ENCODE results near the gene KLF3. TPM values are rescaled to one million over a fixed set of nuclear protein-coding genes. Genes with fewer than 3 reads are reported as not detected.

KLF3 gene
- total and polyA plus RNA-seq, 9 of the 15 experiments (the other 6 are each of a cell fraction or from before 2014, with no cell fraction given), result 9.9 to 47.2 (median 18.1) TPM

- TF ChIP-seq POLR2B (IDR thresholded peaks at IDR 0.05; ENCODE audit: low read depth, partially characterized antibody), result peak; percentile 61
- no peak; the same call in 1 of the 2 replicates for TF ChIP-seq ZKSCAN8 (CRISPR knock-in tag; IDR thresholded peaks at IDR 0.05)
- TF ChIP-seq ZNF699 (CRISPR knock-in tag; IDR thresholded peaks at IDR 0.05; ENCODE audit: insufficient replicate concordance), result no peak
- no peak for TF ChIP-seq GTF2F1 (IDR thresholded peaks at IDR 0.05; ENCODE audit: low read depth, low read length)
- TF ChIP-seq KDM1A (IDR thresholded peaks at IDR 0.05), result peak in 1 of 2 experiments; percentile 65; a peak in 2 of 4 replicates
- TF ChIP-seq HDAC6 (IDR thresholded peaks at IDR 0.05; ENCODE audit: low read depth, low read length), result no peak
- TF ChIP-seq GABPB2 (CRISPR knock-in tag; conservative IDR thresholded peaks at IDR 0.05), result no peak
- peak; percentile 95 for TF ChIP-seq ARID1B (IDR thresholded peaks at IDR 0.05)
- TF ChIP-seq CC2D1A (IDR thresholded peaks at IDR 0.05), result peak; percentile 42; the same call in 1 of the 2 replicates
- TF ChIP-seq CBFA2T2 (conservative IDR thresholded peaks at IDR 0.05), result peak; percentile 86
- no peak for TF ChIP-seq BMI1 (IDR thresholded peaks at IDR 0.05; ENCODE audit: low read length)
- TF ChIP-seq ZNF778 (CRISPR knock-in tag; IDR thresholded peaks at IDR 0.05), result no peak
- peak; percentile 84 for TF ChIP-seq TAL1 (IDR thresholded peaks at IDR 0.05)
- TF ChIP-seq NBN (IDR thresholded peaks at IDR 0.05; ENCODE audit: low read depth), result peak; percentile 96
- TF ChIP-seq TGIF2 (CRISPR knock-in tag; IDR thresholded peaks at IDR 0.05), result no peak
- no peak for TF ChIP-seq MIER1 (IDR thresholded peaks at IDR 0.05; ENCODE audit: low read depth)
- TF ChIP-seq, protein P1, sequence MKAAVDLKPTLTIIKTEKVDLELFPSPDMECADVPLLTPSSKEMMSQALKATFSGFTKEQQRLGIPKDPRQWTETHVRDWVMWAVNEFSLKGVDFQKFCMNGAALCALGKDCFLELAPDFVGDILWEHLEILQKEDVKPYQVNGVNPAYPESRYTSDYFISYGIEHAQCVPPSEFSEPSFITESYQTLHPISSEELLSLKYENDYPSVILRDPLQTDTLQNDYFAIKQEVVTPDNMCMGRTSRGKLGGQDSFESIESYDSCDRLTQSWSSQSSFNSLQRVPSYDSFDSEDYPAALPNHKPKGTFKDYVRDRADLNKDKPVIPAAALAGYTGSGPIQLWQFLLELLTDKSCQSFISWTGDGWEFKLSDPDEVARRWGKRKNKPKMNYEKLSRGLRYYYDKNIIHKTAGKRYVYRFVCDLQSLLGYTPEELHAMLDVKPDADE (conservative IDR thresholded peaks at IDR 0.05; ENCODE audit: control insufficient read depth, low read depth, low read length), result no peak
- TF ChIP-seq, protein P2, sequence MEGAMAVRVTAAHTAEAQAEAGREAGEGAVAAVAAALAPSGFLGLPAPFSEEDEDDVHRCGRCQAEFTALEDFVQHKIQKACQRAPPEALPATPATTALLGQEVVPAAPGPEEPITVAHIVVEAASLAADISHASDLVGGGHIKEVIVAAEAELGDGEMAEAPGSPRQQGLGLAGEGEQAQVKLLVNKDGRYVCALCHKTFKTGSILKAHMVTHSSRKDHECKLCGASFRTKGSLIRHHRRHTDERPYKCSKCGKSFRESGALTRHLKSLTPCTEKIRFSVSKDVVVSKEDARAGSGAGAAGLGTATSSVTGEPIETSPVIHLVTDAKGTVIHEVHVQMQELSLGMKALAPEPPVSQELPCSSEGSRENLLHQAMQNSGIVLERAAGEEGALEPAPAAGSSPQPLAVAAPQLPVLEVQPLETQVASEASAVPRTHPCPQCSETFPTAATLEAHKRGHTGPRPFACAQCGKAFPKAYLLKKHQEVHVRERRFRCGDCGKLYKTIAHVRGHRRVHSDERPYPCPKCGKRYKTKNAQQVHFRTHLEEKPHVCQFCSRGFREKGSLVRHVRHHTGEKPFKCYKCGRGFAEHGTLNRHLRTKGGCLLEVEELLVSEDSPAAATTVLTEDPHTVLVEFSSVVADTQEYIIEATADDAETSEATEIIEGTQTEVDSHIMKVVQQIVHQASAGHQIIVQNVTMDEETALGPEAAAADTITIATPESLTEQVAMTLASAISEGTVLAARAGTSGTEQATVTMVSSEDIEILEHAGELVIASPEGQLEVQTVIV (CRISPR knock-in tag; IDR thresholded peaks at IDR 0.05; ENCODE audit: borderline replicate concordance), result no peak
- TF ChIP-seq ERF (CRISPR knock-in tag; IDR thresholded peaks at IDR 0.05), result 0 out of 2 replicates have a peak, but pooled peaks have one; percentile 64
- no peak for TF ChIP-seq NCOA2 (IDR thresholded peaks at IDR 0.05; ENCODE audit: partially characterized antibody in 2 of 2)
- TF ChIP-seq GATAD2B (IDR thresholded peaks at IDR 0.05; ENCODE audit: borderline replicate concordance), result no peak; the same call in 1 of the 2 replicates
- TF ChIP-seq ZNF408 (CRISPR knock-in tag; IDR thresholded peaks at IDR 0.05; ENCODE audit: low read depth), result no peak
- TF ChIP-seq EP400 (IDR thresholded peaks at IDR 0.05), result peak; percentile 88
- no peak for TF ChIP-seq ZNF717 (CRISPR knock-in tag; IDR thresholded peaks at IDR 0.05)
These were observed 3.3 kb downstream of the KLF3 start (continued) for GRCh38 chr4:38667085-38667893.

All from K562 (cell line).